Activated CD8-positive, alpha-beta T cell treated with anti-CD3 and anti-CD28 coated beads, Interleukin-2, amount 10 ng/mL, durations not matched to agents 7 days and 5 days (primary cell): ENCODE results near the gene CHD9. TPM values are rescaled to one million over a fixed set of nuclear protein-coding genes. Genes with fewer than 3 reads are reported as not detected.

Experiments used
- ATAC-seq: fragments of 150-1000 bp; cut with Tn5 transposase; one replicate; pipeline ENCODE4 v1.10.0; 2021; ENCODE audit warnings: moderate library complexity
- CTCF ChIA-PET: fragments of 350-600 bp; sonication (Branson Sonifier 250); formaldehyde crosslinking; loops from one replicate; lab custom pipeline; 2021; ENCODE audit warnings: antibody characterized with exemption; lab: Charles Lee
- POLR2A ChIA-PET: fragments of 350-600 bp; sonication (Branson Sonifier 250); formaldehyde crosslinking; loops from one replicate; lab custom pipeline; 2021; ENCODE audit warnings: antibody characterized with exemption; lab: Charles Lee
- DNase-seq: peaks from one replicate; pipeline ENCODE4 v3.0.0-alpha.2; 2020
- H3K27ac Mint-ChIP-seq: one replicate; pipeline ENCODE4 v1.8.0; 2021; ENCODE audit warnings: mild to moderate bottlenecking, mixed read lengths
- H3K27me3 Mint-ChIP-seq: one replicate; pipeline ENCODE4 v1.8.0; 2021; ENCODE audit warnings: low read depth, mixed read lengths
- H3K36me3 Mint-ChIP-seq: one replicate; pipeline ENCODE4 v1.8.0; 2021; ENCODE audit warnings: low read depth, mixed read lengths
- H3K4me1 Mint-ChIP-seq: one replicate; pipeline ENCODE4 v1.8.0; 2021; ENCODE audit warnings: low read depth, mixed read lengths
- H3K4me3 Mint-ChIP-seq: one replicate; pipeline ENCODE4 v1.8.0; 2021; ENCODE audit warnings: mild to moderate bottlenecking, mixed read lengths
- H3K9me3 Mint-ChIP-seq: one replicate; pipeline ENCODE4 v1.8.0; 2022; ENCODE audit warnings: mixed read lengths; ENCODE audit not compliant: insufficient read depth
- total RNA-seq, 2 experiments: library from RNA; stranded (reverse); gene quantifications; one replicate each; pipeline ENCODE4 v1.2.3, GENCODE V29; 2021

The CHD9 gene
- total RNA-seq, 2 experiments from 2014 or later: 23.5 to 32.1 TPM

DNA sequence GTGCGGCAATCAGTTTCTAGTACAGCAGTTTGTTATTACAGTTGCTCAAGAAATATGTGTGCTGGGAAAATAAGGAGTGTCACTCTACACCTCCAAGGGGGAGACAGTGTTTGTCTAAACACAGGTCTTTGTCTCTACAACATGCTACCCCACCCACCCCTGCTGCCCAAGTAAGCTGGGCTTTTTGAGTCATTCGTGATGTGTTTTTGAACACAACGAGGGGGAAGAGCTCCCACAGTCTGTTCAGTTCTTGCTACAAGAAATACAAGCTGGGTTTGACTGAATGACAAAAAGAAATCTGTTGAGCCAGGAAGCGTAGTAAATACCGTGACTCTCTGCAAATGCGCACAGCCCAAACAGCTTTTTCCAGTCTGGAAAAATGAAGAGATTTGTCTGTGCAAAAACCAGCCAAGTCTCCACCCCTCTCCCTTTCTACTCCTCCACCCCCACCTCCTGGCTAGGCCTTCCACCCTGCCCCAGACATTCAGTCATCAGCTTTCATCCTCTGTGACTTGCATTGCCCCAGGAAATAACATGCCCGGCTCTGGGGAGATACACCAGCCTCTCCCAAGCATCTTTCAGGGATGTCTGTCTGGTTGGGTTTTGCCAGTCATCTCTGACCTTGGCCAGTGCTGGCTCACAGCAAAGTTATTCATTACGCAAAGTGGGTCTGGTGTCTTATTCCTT lies 25.7 kb downstream of the CHD9 start:
- ATAC-seq (no peak), DNase-seq (no peak)
- Mint-ChIP-seq H3K4me3 (no peak overlapping the region), H3K36me3 (peaks cover 8% of the 10 kb centered on the region), H3K27ac (no peak overlapping the region), H3K4me1 (peaks cover 4% of the 10 kb centered on the region), H3K27me3 (no peaks in the 10 kb centered on the region), H3K9me3 (no peaks in the 10 kb centered on the region)
- ChIA-PET CTCF (interaction anchor here (0.9 to 2.2 kb wide), 2 partner anchors 25 to 468 kb away, joined by 3 to 6 read pairs; partner anchors contain the start of gene CHD9), POLR2A (interaction anchor here (0.7 to 1.2 kb wide), 2 partner anchors 10 to 16 kb away, joined by 3 read pairs; no protein-coding TSS in a partner anchor)

DNA sequence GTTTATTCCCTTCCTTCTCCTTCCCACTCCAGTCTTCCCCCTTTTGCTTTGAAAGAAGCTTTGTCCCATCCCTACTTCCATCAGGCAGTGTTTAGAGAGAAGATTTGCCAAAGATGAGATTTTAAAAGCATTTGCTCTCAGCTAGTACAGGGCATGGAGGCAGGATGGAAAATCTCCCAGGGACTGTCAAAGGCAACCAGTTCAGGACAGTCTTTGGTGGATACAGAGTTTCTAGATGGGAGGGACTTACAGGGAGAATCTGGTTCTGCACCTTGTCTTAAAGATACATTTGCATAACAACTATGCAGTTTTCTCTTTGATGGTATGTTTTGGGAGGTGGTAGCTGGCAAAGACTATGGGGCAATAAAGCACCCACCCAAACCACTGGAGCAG lies 26.2 kb downstream of the CHD9 start:
- Mint-ChIP-seq H3K36me3 (peaks cover 4% of the 10 kb centered on the region), H3K4me3 (no peak overlapping the region), H3K27ac (no peak overlapping the region), H3K9me3 (no peaks in the 10 kb centered on the region), H3K4me1 (peaks cover 4% of the 10 kb centered on the region), H3K27me3 (no peaks in the 10 kb centered on the region)
- CTCF ChIA-PET: no interaction called here
- POLR2A ChIA-PET: no interaction called here
- DNase-seq (no peak), ATAC-seq (no peak)

DNA sequence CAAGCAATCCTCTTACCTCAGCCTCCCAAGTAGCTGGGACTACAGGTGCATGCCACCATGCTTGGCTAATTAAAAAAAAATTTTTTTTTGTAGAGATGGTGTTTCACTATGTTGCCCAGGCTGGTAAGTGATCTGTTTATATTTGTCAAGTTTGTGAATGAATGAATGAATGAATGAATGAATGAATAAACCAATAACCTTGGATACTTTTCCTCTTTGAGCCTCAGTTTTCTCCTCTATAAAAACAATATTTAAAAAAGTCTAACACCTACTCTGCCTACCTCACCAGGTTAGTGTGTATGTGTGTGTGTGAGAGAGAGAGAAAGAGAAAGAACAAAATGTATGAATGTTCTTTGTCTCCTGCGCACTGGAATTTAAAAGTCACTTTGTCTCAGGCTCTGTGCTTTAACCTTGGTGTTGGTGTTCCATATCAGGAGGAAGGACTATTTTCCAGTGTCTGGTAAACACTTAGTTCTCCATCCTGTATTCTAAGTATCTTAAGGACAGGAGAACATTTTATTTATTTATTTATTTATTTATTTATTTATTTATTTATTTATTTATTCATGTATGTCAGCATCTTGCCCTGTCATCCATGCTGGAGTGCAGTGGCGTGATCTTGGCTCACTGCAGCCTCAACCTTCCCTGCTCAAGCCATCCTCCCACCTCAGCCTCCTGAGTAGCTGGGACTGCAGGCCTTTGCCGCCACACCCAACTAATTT lies 27.1 kb downstream of the CHD9 start:
- ChIA-PET CTCF (no interaction called here), POLR2A (no interaction called here)
- H3K4me1 Mint-ChIP-seq: peaks cover 4% of the 10 kb centered on the region

DNA sequence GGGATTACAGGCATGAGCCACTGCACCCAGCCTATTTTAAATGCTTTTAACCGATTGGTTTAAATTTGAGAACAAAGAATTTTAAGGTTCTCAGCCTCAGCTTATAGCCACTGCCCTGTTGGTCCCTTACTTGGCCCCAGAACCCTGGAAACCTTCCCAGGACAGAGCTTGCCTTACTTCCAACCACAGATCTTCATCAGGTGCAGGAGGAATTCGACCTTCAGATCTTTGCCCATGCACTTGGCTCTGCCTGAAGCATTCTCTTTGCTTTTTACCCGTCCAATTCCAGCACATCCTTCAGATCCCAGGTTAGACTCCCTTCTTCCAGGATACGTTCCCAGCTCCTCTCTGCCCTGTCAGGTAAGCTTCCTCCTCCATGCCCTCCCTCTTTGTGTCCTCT lies 27.7 kb downstream of the CHD9 start:
- Mint-ChIP-seq H3K9me3 (no peaks in the 10 kb centered on the region), H3K27ac (no peak overlapping the region), H3K4me1 (peaks cover 4% of the 10 kb centered on the region), H3K36me3 (peaks cover 4% of the 10 kb centered on the region), H3K27me3 (no peaks in the 10 kb centered on the region), H3K4me3 (no peak overlapping the region)
- ChIA-PET CTCF (no interaction called here), POLR2A (no interaction called here)
- no peak for DNase-seq
- ATAC-seq: no peak

More for the DNA sequence above, 27.1 kb downstream of the CHD9 start:
- ATAC-seq: no peak
- Mint-ChIP-seq H3K4me3 (no peak overlapping the region), H3K27ac (no peak overlapping the region), H3K9me3 (no peaks in the 10 kb centered on the region), H3K36me3 (peaks cover 4% of the 10 kb centered on the region), H3K27me3 (no peaks in the 10 kb centered on the region)
- DNase-seq: no peak

DNA sequence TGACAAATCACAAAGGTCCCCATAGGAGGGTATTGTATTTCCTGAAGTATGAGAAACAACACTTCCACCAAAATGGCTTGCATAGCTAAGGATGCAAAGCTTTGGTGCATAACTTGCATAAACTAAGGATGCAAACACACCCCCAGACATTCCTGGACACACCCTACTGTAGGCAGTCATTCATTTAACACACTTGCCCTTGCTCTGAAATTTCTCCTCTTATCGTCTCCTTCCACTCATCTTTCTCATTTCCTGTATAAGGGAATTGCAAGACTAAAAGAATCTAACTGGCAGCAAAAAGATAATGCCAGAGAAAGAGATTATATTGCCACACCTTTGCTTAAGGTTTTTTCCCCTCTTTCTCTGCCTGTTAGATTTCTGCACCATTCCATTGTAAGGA lies 28.3 kb downstream of the CHD9 start:
- H3K4me1 Mint-ChIP-seq: peaks cover 2% of the 10 kb centered on the region
- H3K27me3 Mint-ChIP-seq: no peaks in the 10 kb centered on the region
- POLR2A ChIA-PET: no interaction called here
- no peak overlapping the region for H3K4me3 Mint-ChIP-seq
- H3K36me3 Mint-ChIP-seq: peaks cover 2% of the 10 kb centered on the region
- ATAC-seq (no peak), DNase-seq (no peak)
- no peak overlapping the region for H3K27ac Mint-ChIP-seq
- CTCF ChIA-PET: no interaction called here
- no peaks in the 10 kb centered on the region for H3K9me3 Mint-ChIP-seq

DNA sequence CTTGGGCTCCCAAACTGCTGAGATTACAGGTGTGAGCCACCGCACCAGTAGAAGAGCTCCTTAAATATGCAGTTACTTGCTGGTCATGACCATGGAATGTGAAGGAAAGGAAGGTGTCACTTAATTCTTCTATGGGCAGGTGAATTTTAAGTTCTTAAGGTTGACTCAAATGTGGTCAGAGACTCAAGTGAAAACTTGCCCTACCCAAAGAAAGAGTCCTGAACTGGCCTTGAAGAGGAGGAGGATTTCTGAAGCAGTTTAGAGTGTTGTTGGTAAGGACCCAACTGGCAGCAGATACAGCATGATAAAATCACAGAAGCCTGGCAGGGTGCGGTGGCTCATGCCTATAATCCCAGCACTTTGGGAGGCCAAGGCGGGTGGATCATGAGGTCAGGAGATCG lies 29.4 kb downstream of the CHD9 start:
- Mint-ChIP-seq H3K4me1 (no peaks in the 10 kb centered on the region), H3K27ac (no peak overlapping the region), H3K9me3 (no peaks in the 10 kb centered on the region), H3K27me3 (no peaks in the 10 kb centered on the region), H3K36me3 (no peaks in the 10 kb centered on the region), H3K4me3 (no peak overlapping the region)
- ChIA-PET CTCF (no interaction called here), POLR2A (no interaction called here)
- DNase-seq (no peak), ATAC-seq (no peak)

DNA sequence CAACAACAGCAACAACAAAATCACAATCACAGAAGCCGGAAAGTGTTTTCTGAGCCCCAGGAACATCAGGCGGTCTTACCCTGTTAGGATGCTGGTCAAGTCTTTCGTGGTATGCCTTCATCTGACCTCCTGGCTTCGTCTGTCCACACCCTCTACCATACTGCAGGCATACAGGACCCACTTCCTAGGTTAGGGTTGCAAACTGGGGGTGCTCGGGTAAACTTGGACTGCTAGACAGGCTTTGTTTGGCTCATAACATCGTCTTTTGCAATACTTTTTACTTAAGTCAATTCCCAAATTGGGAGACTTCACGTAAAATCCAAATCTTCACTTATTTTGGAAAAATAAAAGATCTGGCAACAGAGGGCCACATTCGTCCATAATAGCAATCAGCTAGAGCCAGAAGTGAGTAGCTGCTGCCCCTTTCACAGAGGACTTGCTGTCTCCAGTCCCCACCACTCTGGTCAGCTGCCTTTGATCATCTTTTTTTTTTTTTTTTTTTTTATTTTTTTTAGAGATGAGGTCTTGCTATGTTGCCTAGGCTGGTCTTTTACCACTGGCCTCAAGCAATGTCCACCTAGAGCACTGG lies 30.0 kb downstream of the CHD9 start:
- DNase-seq: no peak
- Mint-ChIP-seq H3K9me3 (no peaks in the 10 kb centered on the region), H3K4me1 (peaks cover 6% of the 10 kb centered on the region), H3K36me3 (no peaks in the 10 kb centered on the region), H3K27ac (no peak overlapping the region), H3K27me3 (no peaks in the 10 kb centered on the region), H3K4me3 (no peak overlapping the region)
- ATAC-seq: no peak
- POLR2A ChIA-PET: no interaction called here
- CTCF ChIA-PET: no interaction called here

DNA sequence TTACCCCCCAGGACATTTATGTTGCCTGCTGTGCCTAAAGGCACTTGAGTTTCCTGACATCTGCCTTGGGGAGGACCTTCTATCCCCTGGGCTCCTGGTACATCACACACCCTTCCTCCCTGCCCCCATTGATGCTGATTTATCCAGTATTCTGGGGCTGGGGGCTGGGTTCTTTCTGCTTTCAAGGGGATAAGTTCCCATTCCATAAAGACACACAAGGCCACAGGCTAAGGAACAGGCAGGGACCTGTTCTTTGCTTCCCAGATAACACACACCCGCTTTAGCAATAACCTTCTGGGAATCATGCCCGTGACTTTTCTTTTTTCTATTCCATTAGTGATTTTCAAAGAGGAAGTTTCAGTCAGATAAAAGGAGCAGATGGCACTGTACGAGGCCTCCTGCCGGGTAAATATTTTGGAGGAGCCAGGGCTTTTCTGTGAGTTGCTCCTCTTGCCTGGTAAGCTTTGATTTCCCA lies 30.6 kb downstream of the CHD9 start:
- DNase-seq: no peak
- Mint-ChIP-seq H3K27ac (no peak overlapping the region), H3K36me3 (no peaks in the 10 kb centered on the region), H3K4me3 (no peak overlapping the region), H3K9me3 (no peaks in the 10 kb centered on the region), H3K27me3 (no peaks in the 10 kb centered on the region), H3K4me1 (peaks cover 12% of the 10 kb centered on the region)
- CTCF ChIA-PET: interaction anchor here (1.2 kb wide), 1 partner anchor 11 kb away, joined by 3 read pairs; no protein-coding TSS in a partner anchor
- ATAC-seq: no peak
- POLR2A ChIA-PET: no interaction called here

DNA sequence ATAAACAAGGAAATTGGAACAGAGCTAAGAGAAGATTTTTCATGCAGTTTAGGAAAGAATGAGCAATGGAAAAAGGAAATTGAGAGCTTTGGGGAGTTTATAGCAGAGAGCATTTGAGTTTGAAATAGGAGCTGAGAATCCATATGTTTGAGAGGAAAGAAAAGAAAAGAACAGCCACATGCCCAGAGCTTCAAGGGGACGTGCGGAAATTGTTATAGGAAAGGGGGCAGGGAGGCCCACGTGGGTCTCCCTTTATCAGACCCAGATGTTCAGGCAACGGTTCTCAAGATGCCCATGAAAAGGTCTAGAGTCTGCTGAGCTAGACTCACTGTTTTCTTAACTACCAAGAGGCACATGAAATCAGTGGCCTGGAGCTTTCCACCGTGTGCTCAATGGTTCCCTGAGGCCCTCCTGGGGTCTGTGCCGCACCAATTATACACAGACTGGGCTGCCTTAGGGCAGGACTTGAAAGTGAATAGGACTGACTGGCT lies 31.2 kb downstream of the CHD9 start:
- Mint-ChIP-seq H3K27ac (no peak overlapping the region), H3K9me3 (no peaks in the 10 kb centered on the region), H3K4me1 (peaks cover 17% of the 10 kb centered on the region), H3K36me3 (no peaks in the 10 kb centered on the region), H3K4me3 (no peak overlapping the region), H3K27me3 (no peaks in the 10 kb centered on the region)
- ATAC-seq (no peak), DNase-seq (no peak)
- POLR2A ChIA-PET: no interaction called here
- CTCF ChIA-PET: interaction anchor here (1.2 kb wide), 1 partner anchor 11 kb away, joined by 3 read pairs; no protein-coding TSS in a partner anchor

DNA sequence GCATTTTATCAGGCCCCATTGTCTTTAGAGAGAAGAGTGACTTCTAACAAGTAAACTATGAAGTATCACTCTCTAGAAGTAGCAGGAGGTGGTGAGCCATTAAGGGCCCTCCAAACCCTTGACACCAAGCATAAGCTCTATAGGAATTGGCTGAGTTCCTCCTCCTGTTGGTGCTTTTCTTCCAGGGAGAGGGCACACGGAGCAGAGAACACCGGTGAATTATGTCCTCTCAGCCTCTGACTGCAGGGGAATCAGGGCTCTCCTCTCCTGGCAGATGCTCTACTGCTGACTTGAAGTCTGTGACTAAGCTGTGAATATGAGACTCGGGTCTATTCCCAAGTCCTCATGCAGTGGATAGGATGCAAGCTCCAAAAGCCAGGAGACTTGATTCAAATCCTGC lies 32.3 kb downstream of the CHD9 start:
- DNase-seq (no peak), ATAC-seq (no peak)
- H3K27ac Mint-ChIP-seq: no peak overlapping the region
- POLR2A ChIA-PET: no interaction called here
- H3K4me1 Mint-ChIP-seq: peaks cover 26% of the 10 kb centered on the region
- H3K36me3 Mint-ChIP-seq: no peaks in the 10 kb centered on the region
- no peaks in the 10 kb centered on the region for H3K27me3 Mint-ChIP-seq
- no peak overlapping the region for H3K4me3 Mint-ChIP-seq
- CTCF ChIA-PET: no interaction called here
- H3K9me3 Mint-ChIP-seq: no peaks in the 10 kb centered on the region

DNA sequence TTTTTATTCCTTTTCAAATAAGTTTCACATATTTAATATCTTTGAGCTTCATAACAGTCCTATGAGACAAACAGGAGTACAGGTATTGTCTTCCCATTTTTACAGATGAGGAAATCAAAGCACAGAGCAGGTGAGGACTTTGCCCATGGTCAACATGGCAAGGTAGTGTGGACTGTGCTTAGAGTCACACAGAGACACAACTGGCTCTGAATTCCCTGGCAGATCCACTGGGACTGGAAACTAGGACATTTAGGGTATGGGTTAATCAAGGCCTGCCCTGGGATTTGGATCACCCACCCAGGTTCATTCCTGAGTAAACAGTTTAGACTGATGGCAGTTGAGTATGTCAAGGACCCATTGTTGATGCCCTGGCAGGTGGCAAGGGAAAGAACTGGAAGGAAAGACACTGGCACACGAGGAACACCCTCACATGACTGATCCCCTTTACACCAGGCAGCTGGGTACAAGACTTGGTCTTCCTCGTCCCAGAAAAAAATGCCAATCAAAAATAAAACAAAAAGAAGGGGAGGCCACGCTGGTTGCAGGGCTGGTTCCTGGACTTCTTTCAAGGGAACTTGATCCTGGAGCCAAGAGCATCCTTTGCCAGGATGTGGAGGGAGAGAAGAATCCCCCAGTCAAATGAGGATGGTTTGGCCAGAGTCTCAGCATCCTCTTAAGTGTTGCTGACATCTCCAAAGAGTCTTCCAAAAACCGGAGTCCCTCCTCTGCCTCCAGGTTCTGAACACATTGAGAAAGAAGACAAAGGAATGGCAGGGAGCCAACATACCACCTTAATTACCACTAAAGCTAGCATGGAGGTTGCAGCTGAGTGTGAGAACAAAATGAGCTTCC lies 34.9 kb downstream of the CHD9 start:
- Mint-ChIP-seq H3K9me3 (no peaks in the 10 kb centered on the region), H3K36me3 (no peaks in the 10 kb centered on the region), H3K27me3 (no peaks in the 10 kb centered on the region), H3K4me3 (no peak overlapping the region), H3K4me1 (peaks cover 38% of the 10 kb centered on the region), H3K27ac (peak overlapping the region; percentile 26)
- CTCF ChIA-PET: no interaction called here
- ATAC-seq (no peak), DNase-seq (no peak)
- POLR2A ChIA-PET: interaction anchor here (0.6 kb wide), 1 partner anchor 30 kb away, joined by 4 read pairs; no protein-coding TSS in a partner anchor
